Esophagus (tissue), 2 donors: ENCODE results near the gene WWOX. TPM values are rescaled to one million over a fixed set of nuclear protein-coding genes. Genes with fewer than 3 reads are reported as not detected.

Experiments used
- H3K27ac ChIP-seq, 2 donors: one replicate each; pipeline ENCODE4 v1.5.1; 2013; ENCODE audit warnings: low read depth in 2 of 2, mild to moderate bottlenecking in 2 of 2, inconsistent platforms in 1 of 2, low read length in 1 of 2, moderate library complexity in 1 of 2
- H3K27me3 ChIP-seq, 2 donors: one replicate each; pipeline ENCODE4 v1.6.1; 2013; ENCODE audit warnings: low read length in 2 of 2, control low read depth in 1 of 2, mild to moderate bottlenecking in 1 of 2; ENCODE audit not compliant: insufficient read depth in 2 of 2, control insufficient read depth in 1 of 2
- H3K36me3 ChIP-seq, 2 donors: one replicate each; pipeline ENCODE4 v1.6.1; 2013; ENCODE audit warnings: low read length in 1 of 2; ENCODE audit not compliant: control insufficient read depth in 2 of 2, insufficient read depth in 2 of 2
- H3K4me1 ChIP-seq, 2 donors: one replicate each; pipeline ENCODE4 v1.6.1; 2013; ENCODE audit warnings: low read length in 1 of 2; ENCODE audit not compliant: control insufficient read depth in 2 of 2, insufficient read depth in 2 of 2
- H3K4me3 ChIP-seq, 2 donors: one replicate each; pipeline ENCODE4 v1.5.1; 2013; ENCODE audit warnings: low read length in 2 of 2, mild to moderate bottlenecking in 2 of 2, low read depth in 1 of 2, moderate library complexity in 1 of 2
- H3K9me3 ChIP-seq, 2 donors: one replicate each; pipeline ENCODE4 v1.6.1; 2013; ENCODE audit warnings: mild to moderate bottlenecking in 2 of 2, low read depth in 1 of 2, low read length in 1 of 2, moderate library complexity in 1 of 2; ENCODE audit not compliant: control insufficient read depth in 2 of 2, insufficient read depth in 1 of 2
- WGBS, 2 donors: extraction: QIAGEN DNeasy Blood & Tissue Kit; methylation state at CpG; one replicate each; pipeline ENCODE4 v1.1.7; 2013; 5-methylcytosine and 5-hydroxymethylcytosine counted together
- polyA plus RNA-seq, 2 donors: library from polyadenylated mRNA; stranded (reverse); fragments of 200-250 nt; gene quantifications; one replicate each; pipeline ENCODE4 v1.2.3, GENCODE V29; 2013
- donor health status: healthy with polysubstance abuse.
- donor health status: Bipolar disorder and iron deficiency.

The WWOX gene
- polyA plus RNA-seq, 2 donors, result 6.4 to 9.1 TPM

GRCh38 chr16:78324649-78325285 lies 225.3 kb downstream of the WWOX start:
- Histone ChIP-seq H3K27ac (no peak overlapping the region), H3K4me3 (no peak overlapping the region), H3K9me3 (no peaks in the 10 kb centered on the region), H3K36me3 (no peaks in the 10 kb centered on the region), H3K4me1 (no peaks in the 10 kb centered on the region), H3K27me3 (no peaks in the 10 kb centered on the region)
- 89 to 91% methylated on average over 6 of the region's 6 CpGs for WGBS, 2 donors

DNA sequence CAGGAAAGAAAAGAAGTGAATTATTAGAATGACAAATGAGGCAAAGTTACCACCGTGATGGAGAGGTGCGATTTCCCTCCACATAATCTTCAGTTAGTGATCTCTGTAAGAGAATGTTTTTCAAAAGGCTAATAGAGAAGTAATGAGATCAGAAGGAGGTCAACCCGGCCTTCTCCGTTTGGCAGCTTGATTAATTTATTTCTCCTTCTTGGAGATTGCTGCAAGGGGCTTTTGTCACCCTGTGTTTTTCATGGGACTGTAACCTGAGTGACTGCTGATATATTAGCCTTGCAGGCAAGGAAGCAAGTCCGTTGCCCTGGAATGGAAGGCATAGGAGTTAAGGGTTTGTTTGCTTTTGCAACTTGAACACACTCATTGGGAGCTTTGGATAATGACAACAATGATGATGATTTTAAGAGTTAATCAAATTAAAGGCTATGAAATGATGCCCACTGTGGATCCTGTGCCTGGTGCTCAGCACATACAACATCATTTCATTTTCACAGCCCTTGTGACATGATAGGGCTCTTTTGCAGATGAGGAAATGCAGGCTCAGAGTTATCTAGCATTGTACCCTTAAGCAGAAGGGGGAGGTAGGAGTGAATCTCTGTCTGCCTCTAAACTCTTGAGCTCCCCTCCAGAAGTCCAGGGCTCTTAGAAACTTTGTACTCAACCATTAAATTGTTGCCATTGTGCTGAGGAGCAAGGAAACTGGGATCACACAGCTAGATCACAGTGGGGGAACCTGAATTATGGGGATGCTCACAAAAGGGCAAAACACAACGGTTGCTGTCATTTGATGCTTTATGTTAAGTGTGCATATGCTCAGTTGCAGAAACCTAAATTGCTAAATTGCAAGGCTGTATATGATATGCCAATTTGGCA lies 226.3 kb downstream of the WWOX start:
- WGBS, 2 donors, result 79 to 88% methylated on average over 6 of the region's 6 CpGs
- no peaks in the 10 kb centered on the region for H3K27me3 ChIP-seq
- H3K4me1 ChIP-seq, result no peaks in the 10 kb centered on the region
- H3K4me3 ChIP-seq, result no peak overlapping the region
- H3K9me3 ChIP-seq, result no peaks in the 10 kb centered on the region
- H3K27ac ChIP-seq, result no peak overlapping the region
- H3K36me3 ChIP-seq, result no peaks in the 10 kb centered on the region

- H3K27me3 ChIP-seq, result no peaks in the 10 kb centered on the region
- no peak overlapping the region for H3K27ac ChIP-seq
- no peaks in the 10 kb centered on the region for H3K4me1 ChIP-seq
- no peaks in the 10 kb centered on the region for H3K9me3 ChIP-seq
- no peak overlapping the region for H3K4me3 ChIP-seq
- 85 to 87% methylated on average over 3 of the region's 3 CpGs for WGBS, 2 donors
- no peaks in the 10 kb centered on the region for H3K36me3 ChIP-seq
Observed at GRCh38 chr16:78326731-78327130, 227.3 kb downstream of the WWOX start.

GRCh38 chr16:78331731-78332130 lies 232.3 kb downstream of the WWOX start:
- H3K27me3 ChIP-seq, result no peaks in the 10 kb centered on the region
- H3K4me3 ChIP-seq, result no peak overlapping the region
- no peaks in the 10 kb centered on the region for H3K4me1 ChIP-seq
- H3K27ac ChIP-seq, result no peak overlapping the region
- no peaks in the 10 kb centered on the region for H3K9me3 ChIP-seq
- 79 to 82% methylated on average over 4 of the region's 4 CpGs for WGBS, 2 donors
- no peaks in the 10 kb centered on the region for H3K36me3 ChIP-seq

DNA sequence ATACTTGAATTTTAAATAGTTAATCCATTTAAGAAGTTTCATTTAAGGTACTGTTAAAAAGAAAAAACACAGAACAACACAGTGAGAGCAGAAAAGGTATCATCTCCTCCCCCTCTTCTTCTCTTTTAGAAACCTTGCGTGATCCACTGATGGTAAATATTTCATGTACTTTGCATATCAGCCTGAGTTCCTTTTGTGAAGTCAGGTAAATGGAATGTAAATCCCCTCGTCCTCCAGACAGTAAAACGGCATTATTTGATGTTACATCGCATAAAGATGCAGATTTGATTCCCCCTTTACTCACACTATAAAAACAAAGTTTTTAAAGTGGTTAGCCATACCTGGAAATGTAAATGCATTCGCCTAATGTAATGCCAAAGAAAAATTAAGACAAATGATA lies 234.4 kb downstream of the WWOX start:
- Histone ChIP-seq H3K27ac (no peak overlapping the region), H3K27me3 (no peaks in the 10 kb centered on the region), H3K4me1 (no peaks in the 10 kb centered on the region), H3K9me3 (no peaks in the 10 kb centered on the region), H3K4me3 (no peak overlapping the region), H3K36me3 (no peaks in the 10 kb centered on the region)
- 83 to 89% methylated on average over 5 of the region's 5 CpGs for WGBS, 2 donors

DNA sequence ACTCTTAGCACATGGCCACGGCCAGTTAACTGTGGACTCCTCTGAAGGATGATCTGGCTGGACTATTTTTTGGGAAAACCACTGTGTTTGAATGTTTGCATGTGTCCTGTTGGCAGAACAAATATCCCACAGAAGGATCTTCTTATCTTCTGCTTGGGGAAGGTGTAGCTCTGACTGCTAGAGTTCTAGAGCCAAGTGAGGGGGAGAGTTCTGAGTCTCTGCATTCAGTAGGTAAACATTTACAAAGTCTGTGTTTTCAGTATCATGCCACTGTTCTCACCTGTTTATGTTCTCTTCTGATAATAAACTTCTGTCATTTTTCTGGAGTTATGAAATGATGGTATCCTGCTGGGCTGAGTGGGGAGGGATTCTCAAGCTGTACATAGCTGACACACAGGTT lies 241.1 kb downstream of the WWOX start:
- WGBS, 2 donors, result 72 to 79% methylated on average over 1 of the region's 1 CpG
- Histone ChIP-seq H3K4me3 (no peak overlapping the region), H3K36me3 (no peaks in the 10 kb centered on the region), H3K4me1 (no peaks in the 10 kb centered on the region), H3K27me3 (no peaks in the 10 kb centered on the region), H3K9me3 (no peaks in the 10 kb centered on the region), H3K27ac (no peak overlapping the region)

- Histone ChIP-seq H3K36me3 (no peaks in the 10 kb centered on the region), H3K9me3 (no peaks in the 10 kb centered on the region), H3K4me3 (no peak overlapping the region), H3K4me1 (no peaks in the 10 kb centered on the region), H3K27ac (no peak overlapping the region), H3K27me3 (no peaks in the 10 kb centered on the region)
- WGBS, 2 donors, result 90 to 100% methylated on average over 3 of the region's 3 CpGs
Observed at GRCh38 chr16:78348068-78348467, 248.6 kb downstream of the WWOX start.

DNA sequence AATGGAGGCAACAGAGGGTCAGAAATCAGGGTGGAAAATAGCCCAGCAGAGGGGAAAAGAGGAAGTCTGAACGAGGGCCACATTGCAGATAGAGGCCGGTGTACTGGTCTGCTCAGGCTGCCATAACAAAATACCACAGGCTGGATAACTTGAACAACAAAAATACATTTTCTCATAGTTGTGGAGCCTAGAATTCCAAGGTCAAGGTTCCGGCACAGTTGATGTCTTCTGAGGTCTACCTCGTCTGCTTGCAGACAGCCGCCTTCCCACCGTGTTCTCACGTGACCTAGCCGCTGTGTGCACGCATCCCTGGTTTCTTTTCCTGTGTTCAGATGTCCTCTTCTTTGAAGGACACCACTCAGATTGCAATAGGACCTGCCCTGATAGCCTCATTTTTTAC lies 249.4 kb downstream of the WWOX start:
- 95 to 96% methylated on average over 9 of the region's 9 CpGs for WGBS, 2 donors
- Histone ChIP-seq H3K27me3 (no peaks in the 10 kb centered on the region), H3K36me3 (no peaks in the 10 kb centered on the region), H3K4me1 (no peaks in the 10 kb centered on the region), H3K9me3 (no peaks in the 10 kb centered on the region), H3K27ac (no peak overlapping the region), H3K4me3 (no peak overlapping the region)

DNA sequence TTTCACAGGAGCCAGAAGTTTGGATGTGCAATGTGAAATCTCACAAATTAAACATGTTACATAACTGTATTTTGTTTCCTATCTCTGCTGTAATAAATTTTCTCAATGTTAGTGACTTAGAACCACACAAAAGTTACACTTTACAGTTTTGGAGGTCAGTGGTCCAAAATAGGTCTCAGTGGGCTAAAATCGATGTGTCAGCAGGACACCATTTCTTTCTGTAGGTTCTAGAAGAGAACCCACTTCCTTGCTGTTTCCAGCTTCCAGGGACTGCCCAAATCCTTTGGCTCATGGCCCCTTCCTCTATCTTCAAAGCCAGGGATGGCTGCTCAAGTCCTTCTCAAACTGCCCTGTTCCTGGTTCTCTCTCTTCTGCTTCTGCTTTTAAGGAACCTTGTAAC lies 252.7 kb downstream of the WWOX start:
- no peaks in the 10 kb centered on the region for H3K9me3 ChIP-seq
- H3K4me1 ChIP-seq, result no peaks in the 10 kb centered on the region
- no peak overlapping the region for H3K27ac ChIP-seq
- no peaks in the 10 kb centered on the region for H3K36me3 ChIP-seq
- H3K4me3 ChIP-seq, result no peak overlapping the region
- no peaks in the 10 kb centered on the region for H3K27me3 ChIP-seq
- WGBS, 2 donors, result 82 to 95% methylated on average over 1 of the region's 1 CpG
